A549 treated with CpdA at 1 μM for 4 hours (cell line): ENCODE data around the gene RNASE7. TPM values are rescaled to one million over a fixed set of nuclear protein-coding genes. Genes with fewer than 3 reads are reported as not detected.

Source experiments
- total RNA-seq: library from RNA; stranded (reverse); fragments of 200-300 nt; extraction: Qiagen RNA extraction; gene quantifications from 5 replicates; pipeline ENCODE4 v1.2.3, GENCODE V29; 2022; ENCODE audit warnings: low read depth

The RNASE7 gene
- not detected in 5 replicates for total RNA-seq

DNA sequence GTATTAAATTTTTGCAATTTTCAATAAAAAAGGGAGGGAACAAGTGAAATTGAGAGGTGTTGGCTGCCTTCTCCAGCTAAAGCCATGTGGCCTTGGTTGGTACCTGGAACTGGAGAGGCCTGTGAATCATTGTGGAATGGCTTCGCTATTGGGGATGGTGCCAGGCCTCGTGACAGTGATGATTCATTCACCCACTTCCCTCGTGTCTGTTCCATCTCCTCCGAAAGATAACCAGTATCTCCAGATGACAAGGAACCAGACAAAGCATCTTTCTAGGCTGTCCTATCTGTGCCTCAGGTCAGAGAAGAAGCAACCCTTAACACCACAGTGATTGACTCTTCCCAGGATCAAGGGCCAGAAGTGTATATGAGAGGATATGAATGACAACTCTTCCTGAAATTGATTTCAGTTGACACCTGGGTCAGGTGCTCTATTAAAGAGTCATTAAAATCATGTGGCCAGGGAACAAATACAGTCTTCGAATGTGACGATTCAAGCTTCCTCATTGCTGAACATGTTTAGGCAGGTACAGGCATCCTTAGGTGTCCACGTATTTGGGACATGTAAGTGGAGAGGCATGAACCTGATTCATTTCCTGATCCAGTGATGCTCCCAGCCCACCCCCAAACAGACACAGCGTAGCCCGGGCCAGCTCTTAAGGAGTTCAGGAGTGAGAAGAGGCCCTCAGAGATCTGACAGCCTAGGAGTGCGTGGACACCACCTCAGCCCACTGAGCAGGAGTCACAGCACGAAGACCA is at the start of gene RNASE7:
RNASE7 (plus strand) TSS at position 687 of the 758 bp plus-strand sequence. CDS start 631 bp downstream, outside the sequence.

DNA sequence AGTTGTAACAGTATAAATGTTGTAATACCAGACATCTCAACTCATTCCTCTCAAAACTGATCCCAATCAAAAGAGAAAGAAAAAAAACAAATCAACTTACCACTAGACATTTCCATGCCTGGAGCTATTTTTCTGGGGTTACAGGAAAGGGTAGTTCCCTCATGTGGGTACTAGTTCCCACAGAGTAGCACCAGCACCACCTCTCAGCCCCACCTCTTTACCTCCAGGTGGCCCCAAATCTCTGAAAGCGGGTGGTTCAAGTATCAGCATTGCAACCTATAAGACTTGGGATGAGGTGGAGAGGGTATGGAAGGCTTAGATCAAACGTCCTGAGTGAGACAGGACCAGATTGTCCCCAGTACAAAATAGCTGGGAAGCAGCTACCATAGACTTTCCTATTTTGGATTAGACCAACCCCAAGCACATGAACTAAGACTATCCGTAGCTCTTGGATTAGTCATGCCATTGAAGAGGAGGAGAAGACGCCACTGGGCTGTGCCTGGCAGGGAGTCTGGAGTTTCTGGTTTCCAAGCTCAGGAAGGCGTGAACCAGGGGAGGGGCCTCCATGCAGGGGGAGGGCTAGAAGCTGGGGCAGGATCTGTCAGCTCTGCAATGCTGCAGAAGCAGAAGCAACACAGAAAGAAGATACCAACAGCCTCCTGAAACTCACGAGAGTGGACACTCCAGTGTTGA is 43.3 kb upstream of the RNASE7 start, which contains the start of gene SLC39A2:
SLC39A2 (plus strand) TSS at position 620 of the 693 bp plus-strand sequence. CDS start 154 bp downstream, outside the sequence.

DNA sequence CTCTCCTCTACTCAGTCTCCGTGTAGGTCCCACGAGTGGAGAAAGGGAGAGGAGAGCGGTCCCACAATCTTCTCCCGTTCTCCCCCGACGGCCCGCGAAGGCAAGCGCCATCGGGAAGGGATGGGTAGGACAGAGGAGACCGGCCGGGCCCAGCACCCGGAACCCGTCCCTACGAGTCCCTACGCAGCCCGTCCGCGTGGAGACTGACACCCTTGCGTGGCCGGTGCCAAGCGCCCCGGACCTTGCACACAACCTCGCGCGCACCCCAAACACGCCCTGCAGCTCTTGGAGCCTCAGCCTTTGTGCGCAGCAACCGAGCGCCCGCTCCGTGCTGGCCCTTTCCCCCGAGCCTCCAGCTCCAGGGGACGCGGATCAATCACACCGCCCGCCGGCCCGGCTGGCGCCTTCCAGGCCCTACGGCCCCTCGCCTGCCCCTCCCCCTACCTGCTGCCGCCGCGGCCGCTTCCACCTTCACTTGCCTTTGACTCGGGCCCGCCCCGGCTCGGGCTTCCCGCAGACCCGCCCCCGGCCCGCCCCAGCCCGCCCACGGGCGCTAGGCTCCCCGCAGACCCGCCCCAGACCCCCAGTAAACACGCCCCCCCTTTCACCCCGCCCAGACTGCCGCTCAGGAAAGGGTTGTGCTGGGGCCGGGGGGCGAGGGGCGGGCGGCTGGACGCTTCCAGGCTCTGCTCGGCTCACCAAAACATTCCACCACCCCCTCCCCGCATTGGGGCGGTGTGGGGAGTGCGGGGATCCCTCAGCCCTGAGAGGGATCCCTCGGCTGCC is 17.4 kb upstream of the RNASE7 start, which contains the start of gene NDRG2:
NDRG2 (minus strand) TSS at position 477 of the 786 bp plus-strand sequence. CDS start 1,746 bp downstream, outside the sequence.

DNA sequence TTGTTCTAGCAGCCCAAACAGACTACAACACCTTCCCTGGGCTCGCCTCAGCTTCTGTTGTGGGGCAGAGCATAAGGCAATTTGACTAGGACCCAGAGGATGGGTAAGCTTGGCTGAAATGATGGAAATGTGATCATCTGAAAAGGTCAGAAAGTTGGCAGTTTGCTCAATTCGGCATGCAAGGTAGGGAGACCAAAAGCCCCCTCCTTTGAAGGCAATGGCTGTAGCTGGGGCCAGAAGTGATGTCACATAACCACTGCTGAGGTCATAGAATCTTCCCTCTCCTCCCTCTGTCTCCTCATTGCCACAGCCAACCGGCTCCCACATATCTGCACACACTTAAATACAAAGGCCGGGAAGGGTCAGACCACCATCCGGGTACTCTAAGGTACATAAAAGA is 12.2 kb upstream of the RNASE7 start, which contains the start of gene TPPP2:
TPPP2 (plus strand) TSS at position 301 of the 400 bp plus-strand sequence. CDS start 365 bp downstream, outside the sequence.

DNA sequence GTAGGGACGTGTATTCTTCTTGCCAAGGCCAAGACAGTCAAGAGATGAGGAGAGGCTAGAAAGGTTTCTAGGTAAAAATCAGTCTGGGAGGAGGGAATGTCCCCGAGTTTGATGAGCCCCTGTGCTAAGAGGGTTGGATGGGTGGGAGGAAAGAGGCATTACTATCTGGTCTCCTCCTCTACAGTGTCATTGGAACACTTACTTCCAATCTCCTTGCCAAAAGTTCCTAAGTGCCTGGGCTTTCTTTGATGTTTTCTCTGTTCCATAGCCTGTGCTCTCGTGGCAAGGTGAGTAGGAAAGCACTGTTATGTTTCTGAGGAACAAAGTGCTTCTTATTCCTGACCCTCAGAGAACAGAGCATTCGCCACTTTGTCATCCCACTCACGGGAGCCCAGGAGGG is 7.5 kb upstream of the RNASE7 start, which contains the start of gene RNASE13:
RNASE13 (minus strand) TSS at position 101 of the 400 bp plus-strand sequence. CDS start 519 bp downstream, outside the sequence.

DNA sequence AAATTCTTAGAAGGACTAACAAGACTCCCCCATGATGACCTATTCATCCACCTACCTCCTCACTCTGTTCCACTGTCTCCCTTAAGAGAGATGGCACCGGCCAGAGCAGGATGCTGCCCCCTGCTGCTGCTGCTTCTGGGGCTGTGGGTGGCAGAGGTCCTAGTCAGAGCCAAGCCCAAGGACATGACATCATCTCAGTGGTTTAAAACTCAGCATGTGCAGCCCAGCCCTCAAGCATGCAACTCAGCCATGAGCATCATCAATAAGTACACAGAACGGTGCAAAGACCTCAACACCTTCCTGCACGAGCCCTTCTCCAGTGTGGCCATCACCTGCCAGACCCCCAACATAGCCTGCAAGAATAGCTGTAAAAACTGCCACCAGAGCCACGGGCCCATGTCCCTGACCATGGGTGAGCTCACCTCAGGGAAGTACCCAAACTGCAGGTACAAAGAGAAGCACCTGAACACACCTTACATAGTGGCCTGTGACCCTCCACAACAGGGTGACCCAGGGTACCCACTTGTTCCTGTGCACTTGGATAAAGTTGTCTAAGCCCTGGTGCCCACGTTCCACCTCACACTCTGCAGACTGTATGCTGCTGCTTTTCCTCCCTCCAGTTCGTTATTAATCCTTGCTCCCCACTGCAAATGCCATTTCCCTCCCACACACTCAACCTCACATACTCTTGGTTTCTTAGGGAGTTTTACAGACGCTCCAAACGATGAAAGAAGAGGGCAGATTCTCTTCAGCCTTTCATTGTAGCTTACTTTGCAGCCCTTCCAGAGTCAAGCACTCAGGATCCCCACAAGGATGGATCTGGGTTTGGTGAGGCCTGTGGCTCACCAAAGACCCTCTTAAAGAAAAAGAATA is 15.9 kb downstream of the RNASE7 start, which contains the start of gene RNASE8:
RNASE8 (plus strand) TSS at position 20 of the 873 bp plus-strand sequence; CDS start at position 91, 71 bp downstream.

GRCh38 chr14:21070083-21070609 is 28.0 kb downstream of the RNASE7 start, which contains the start of gene ARHGEF40:
Gene ARHGEF40 (plus strand): TSS chr14:21070304. CDS start chr14:21070397, 93 bp downstream.

Other genes starting within 250 kb of the RNASE7 start
- 0.16 to 0.35 TPM (median 0.24 TPM) in 3 of 5 replicates, not detected in the others for gene RNASE1, start 239.5 kb upstream of the RNASE7 start, total RNA-seq
- not detected in 5 replicates for gene RNASE3, start 151.0 kb upstream of the RNASE7 start, total RNA-seq
- gene RNASE2, start 86.9 kb upstream of the RNASE7 start, total RNA-seq: not detected in 5 replicates
- 69.5 to 77.9 TPM (median 73.5 TPM) in 5 replicates for gene METTL17, start 52.4 kb upstream of the RNASE7 start, total RNA-seq
- gene SLC39A2, start 43.1 kb upstream of the RNASE7 start, total RNA-seq: not detected in 5 replicates
- 2.5 to 3.5 TPM (median 3.1 TPM) in 5 replicates for gene NDRG2, start 17.3 kb upstream of the RNASE7 start, total RNA-seq
- gene TPPP2, start 12.1 kb upstream of the RNASE7 start, total RNA-seq: not detected in 5 replicates
- not detected in 5 replicates for gene RNASE13, start 7.6 kb upstream of the RNASE7 start, total RNA-seq
- not detected in 5 replicates for gene RNASE8, start 15.5 kb downstream of the RNASE7 start, total RNA-seq
- gene ARHGEF40, start 27.9 kb downstream of the RNASE7 start, total RNA-seq: 9.2 to 13.5 TPM (median 12.9 TPM) in 5 replicates
- gene ZNF219, start 56.3 kb downstream of the RNASE7 start, total RNA-seq: 21.2 to 30.3 TPM (median 29.2 TPM) in 5 replicates
- gene TMEM253, start 58.7 kb downstream of the RNASE7 start, total RNA-seq: 0.40 to 1.1 TPM (median 0.80 TPM) in 5 replicates
- gene OR5AU1, start 113.7 kb downstream of the RNASE7 start, total RNA-seq: 0.02 TPM in 1 of 5 replicates, not detected in the others
- 789 to 1,071 TPM (median 851 TPM) in 5 replicates for gene HNRNPC, start 227.1 kb downstream of the RNASE7 start, total RNA-seq
- 0.21 to 0.51 TPM (median 0.34 TPM) in 5 replicates for gene RPGRIP1, start 237.7 kb downstream of the RNASE7 start, total RNA-seq